CD4-positive, alpha-beta T cell treated with Interleukin-1 beta for 1 hour (primary cell): ENCODE results near the gene ASB18.

ENCODE experiments used
- DNase-seq, 2 donors: peaks; one replicate each; pipeline ENCODE4 v3.0.0-alpha.2; 2020 to 2022

ASB18 gene

GRCh38 chr2:236161531-236161930, 102.7 kb downstream of the ASB18 start:
- DNase-seq = no peak

GRCh38 chr2:236161082-236161462, 103.1 kb downstream of the ASB18 start:
- DNase-seq = no peak

GRCh38 chr2:236160366-236161081, 103.7 kb downstream of the ASB18 start:
- no peak for DNase-seq

- no peak for DNase-seq
These were observed 104.4 kb downstream of the ASB18 start for GRCh38 chr2:236159778-236160170.

- no peak for DNase-seq
These were observed 105.0 kb downstream of the ASB18 start for GRCh38 chr2:236158969-236159777.

- DNase-seq = no peak
These were observed 106.2 kb downstream of the ASB18 start for GRCh38 chr2:236157815-236158498.

GRCh38 chr2:236157366-236157765, 106.8 kb downstream of the ASB18 start:
- no peak for DNase-seq

- DNase-seq = no peak
These were observed 107.4 kb downstream of the ASB18 start for GRCh38 chr2:236156860-236157194.

GRCh38 chr2:236156095-236156859, 107.9 kb downstream of the ASB18 start:
- no peak for DNase-seq

- no peak for DNase-seq
These were observed 108.8 kb downstream of the ASB18 start for GRCh38 chr2:236155406-236155805.

GRCh38 chr2:236146436-236146835, 117.8 kb downstream of the ASB18 start:
- DNase-seq = no peak

GRCh38 chr2:236143811-236144210, 120.4 kb downstream of the ASB18 start:
- DNase-seq = no peak
